Epidermal melanocyte (primary cell): ENCODE data around the gene CSF3.

Source experiments
- DNase-seq: peaks from one replicate; pipeline ENCODE4 v3.0.0; 2011; ENCODE audit warnings: low spot score; ENCODE audit not compliant: insufficient read length

The CSF3 gene

GRCh38 chr17:40015005-40015997 is at the start of gene CSF3:
TSS of gene CSF3 (plus strand) at chr17:40015440. CDS start at chr17:40015475, 35 bp downstream.
- DNase-seq = no peak

DNA sequence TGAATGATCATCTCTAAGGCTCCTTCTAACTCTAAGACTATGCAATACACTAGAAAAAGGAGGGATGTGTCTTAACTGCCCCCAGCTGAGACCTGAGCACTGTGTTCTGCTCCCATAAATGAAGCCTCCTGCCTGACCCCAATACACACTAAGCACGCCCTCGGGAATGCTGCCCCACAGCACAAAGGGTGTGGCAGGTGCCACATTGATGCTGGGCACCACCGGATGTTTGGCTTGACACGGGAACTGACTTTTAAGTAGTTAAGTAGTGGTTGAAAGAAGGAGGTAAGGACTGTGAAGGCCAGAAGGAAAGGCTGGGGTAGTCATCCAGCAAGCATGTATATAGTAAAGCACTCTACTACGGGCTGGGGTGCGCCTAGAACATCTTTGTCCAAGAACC is 48.5 kb upstream of the CSF3 start:
- DNase-seq = no peak

DNA sequence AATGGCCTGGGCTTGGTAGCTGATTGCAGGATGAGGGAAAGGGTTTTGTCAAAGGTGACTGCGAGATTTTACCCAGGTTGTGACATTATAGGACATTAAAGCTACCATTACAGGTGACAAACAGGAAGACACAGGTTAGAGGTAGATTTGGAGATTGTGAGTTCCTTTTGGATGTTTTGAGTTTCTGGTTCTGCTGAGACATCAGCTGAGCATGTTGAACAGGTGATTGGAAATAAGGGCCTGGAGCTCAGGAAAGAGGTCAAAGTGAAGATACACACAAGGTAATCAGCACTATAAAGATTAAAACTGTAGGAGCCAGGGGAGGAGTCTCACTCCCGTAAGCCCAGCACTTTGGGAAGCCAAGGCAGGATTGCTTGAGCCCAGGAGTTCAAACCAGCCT is 46.5 kb upstream of the CSF3 start:
- DNase-seq = no peak

GRCh38 chr17:39969375-39969774 is 45.9 kb upstream of the CSF3 start:
- DNase-seq = no peak

- DNase-seq = no peak
Measured at GRCh38 chr17:39970157-39970692, 45.0 kb upstream of the CSF3 start.

GRCh38 chr17:39971076-39971603 is 44.1 kb upstream of the CSF3 start:
- DNase-seq = no peak

GRCh38 chr17:39972271-39972670 is 43.0 kb upstream of the CSF3 start:
- no peak for DNase-seq

- DNase-seq = no peak
Measured at GRCh38 chr17:39973496-39973895, 41.7 kb upstream of the CSF3 start.

- no peak for DNase-seq
Measured at GRCh38 chr17:39974433-39974832, 40.8 kb upstream of the CSF3 start.

- DNase-seq = no peak
Measured at GRCh38 chr17:39975801-39976200, 39.4 kb upstream of the CSF3 start.

DNA sequence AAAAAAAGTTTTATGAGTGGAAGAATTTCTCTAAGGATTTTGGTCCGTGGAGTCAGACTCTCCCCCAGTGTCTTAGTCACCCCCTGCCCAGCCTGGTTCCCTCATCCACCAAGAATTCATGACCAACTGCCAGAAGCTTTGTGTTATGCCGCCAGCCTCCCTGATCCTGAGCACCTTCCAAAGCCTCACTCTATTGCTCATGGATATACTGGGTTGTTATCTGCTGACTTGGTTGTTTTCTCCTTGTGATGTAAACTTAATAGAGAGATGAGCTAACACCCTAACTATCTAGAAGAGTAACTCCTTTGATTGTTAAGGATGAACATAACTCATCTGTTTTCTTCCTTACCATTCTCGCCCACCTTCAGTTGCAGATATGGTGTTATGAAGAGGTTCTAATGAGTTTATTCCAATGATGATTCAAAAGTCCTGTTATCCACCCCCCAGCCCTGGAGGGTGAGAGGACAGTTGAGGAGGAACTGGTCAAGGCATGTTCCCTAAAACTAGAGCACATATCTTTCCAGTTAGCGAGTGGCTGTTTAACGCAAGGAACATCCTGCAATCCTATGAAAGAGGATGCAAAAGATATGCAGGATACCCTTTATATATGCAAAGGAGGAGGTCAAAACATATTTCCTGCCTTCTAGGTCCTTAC is 36.1 kb upstream of the CSF3 start:
- no peak for DNase-seq

DNA sequence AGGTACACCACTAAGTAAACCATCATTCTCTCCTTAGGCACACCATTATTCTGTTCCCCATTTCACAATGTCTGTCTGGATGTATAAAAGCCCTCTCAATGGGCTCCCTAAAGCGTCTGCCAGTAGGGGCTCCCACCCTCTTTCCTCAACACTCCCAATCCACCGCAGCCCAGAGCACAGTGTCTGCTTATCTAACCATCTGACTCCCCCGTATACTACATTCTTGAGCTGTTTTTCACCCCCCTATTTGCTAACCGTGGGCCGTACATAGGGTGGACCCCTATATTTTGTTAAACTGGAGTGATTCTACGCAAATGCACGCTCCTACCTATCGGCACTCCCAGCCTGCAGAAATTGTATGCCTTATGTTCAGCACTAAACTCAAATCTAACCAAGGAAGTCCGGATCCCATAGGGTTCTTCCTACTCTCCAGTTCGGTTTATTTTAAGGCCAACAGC is 35.3 kb upstream of the CSF3 start:
- DNase-seq = peak; percentile 30

DNA sequence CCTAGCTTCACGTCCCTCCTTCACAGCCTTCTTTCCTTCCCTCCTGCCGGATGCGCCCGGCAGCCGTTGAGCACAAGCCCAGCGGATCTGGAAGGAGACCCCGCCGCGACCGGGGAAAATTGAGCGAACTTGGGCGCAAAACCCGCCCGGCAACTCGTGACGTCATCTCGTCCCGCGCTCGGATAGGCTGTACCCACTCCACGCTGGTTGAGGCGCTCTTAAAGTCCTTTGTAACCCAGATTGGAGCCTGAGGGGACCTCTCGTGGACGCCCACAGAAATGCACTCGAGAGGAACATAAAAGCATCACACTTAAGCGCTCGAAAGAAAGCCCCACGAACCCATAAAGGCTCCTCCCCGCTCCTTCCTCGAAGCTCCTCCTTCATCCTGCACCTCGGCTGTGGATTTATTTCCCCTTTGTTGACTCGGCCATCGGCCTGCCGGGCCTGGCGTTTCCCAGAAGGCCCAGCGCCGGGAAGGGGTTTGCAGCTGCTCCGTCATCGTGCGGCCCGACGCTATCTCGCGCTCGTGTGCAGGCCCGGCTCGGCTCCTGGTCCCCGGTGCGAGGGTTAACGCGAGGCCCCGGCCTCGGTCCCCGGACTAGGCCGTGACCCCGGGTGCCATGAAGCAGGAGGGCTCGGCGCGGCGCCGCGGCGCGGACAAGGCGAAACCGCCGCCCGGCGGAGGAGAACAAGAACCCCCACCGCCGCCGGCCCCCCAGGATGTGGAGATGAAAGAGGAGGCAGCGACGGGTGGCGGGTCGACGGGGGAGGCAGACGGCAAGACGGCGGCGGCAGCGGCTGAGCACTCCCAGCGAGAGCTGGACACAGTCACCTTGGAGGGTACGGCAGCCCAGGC is 34.7 kb upstream of the CSF3 start, which contains the start of gene PSMD3:
PSMD3 (plus strand) TSS at position 457 of the 856 bp plus-strand sequence; CDS start at position 621, 164 bp downstream.
- peak; percentile 89 for DNase-seq

DNA sequence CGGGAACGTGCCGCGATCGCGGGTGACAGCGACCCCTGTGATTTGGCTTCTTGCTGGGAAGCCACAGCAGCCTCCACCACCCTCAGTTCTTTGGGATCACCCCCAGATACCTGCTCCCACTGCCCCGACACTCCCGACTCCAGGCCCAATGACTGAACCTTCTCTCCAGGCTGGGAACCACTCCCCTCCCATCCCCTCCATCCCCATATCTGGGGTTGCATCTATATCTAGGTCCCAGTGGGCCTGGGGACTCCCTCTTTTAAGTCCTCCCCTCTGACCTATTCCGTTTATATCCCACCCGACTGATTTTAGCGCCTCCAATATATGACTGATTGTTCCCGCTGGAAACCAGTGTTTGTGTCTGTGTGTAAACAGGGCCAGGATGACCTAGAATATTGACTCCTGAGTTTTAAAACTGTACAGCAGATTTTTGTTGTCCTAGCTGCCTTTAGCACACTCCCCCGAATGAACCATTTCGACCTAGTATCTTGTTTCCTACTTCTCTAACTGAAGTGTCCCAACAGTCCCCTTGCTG is 34.0 kb upstream of the CSF3 start:
- no peak for DNase-seq

DNA sequence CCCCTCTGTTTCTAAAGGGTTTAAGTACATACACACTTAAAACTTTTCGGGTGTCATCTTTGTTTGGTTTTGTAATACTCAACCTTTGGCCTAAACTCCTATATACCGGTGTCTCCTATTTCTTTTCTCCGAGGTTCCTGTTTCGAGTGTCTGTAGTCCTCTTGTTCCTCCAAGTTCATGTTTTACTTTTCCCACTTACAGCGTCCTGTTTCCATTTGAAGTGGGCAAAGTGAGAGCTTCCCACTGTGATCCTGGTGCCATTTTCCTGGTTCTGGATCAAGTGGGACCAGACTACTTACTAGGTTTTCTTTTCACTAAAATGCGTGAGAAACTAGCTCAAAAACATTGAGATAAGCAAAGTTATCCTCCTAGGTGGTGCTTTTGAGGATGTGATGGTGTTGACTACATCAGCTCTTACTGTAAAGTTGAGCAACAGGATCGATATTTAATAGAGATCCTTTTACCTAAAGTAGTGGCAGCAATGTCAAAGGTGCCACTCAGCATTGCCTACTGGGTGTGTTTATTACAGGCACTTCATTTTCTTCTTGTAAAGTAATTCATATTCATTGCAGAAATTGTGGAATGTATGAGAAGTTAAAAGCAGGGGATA is 33.4 kb upstream of the CSF3 start:
- DNase-seq = no peak

- DNase-seq = no peak
Measured at GRCh38 chr17:39988206-39988810, 26.9 kb upstream of the CSF3 start.

DNA sequence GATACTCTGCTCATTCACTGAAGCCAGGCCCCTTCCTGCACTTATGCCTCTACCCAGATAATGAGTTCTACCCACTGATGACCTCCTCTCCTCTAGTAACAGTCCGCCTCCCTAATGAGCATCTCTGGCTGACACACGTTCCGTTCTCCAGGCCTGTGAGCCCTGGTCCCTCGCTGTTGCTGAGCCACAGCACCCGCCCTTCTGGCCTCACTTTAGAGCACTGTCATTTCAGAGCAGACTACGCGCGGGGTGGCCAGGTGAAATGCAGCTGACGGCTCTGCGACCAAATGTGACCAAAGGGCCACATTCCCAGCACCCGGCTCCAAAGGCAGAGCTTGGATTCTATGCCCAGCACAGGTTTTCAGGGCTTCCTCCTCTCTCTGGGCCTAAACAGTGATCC is 20.8 kb upstream of the CSF3 start:
- DNase-seq = no peak

DNA sequence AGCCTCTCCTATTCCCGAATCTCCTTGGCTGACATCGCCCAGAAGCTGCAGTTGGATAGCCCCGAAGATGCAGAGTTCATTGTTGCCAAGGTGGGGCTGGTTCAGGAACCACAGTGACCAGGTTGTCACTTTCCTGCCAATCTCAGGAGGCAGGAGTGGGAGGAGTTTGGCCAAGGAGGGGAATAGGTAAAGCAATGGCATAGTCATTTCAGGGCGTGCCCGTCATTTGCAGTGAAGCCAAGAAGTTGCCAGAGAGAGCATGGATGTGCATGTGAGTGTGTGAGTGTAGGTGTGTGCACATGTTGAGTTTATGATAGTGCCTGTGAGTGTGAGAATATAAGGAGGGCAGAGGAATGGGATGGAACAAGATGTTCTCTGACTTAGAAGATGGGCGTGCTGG is 19.8 kb upstream of the CSF3 start:
- no peak for DNase-seq

DNA sequence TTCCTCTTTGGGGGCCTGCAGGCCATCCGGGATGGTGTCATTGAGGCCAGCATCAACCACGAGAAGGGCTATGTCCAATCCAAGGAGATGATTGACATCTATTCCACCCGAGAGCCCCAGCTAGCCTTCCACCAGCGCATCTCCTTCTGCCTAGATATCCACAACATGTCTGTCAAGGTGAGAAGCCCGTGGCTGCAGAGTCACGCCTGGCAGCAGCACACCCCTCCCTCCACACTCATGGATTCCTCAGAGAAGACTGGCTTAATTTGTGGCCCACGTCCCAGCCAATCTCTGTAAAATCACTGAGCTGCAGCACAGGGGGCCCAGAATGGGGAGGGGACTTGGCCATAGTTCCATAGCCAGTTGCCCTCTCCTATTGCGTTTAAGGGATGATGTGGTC is 19.1 kb upstream of the CSF3 start:
- DNase-seq = no peak

GRCh38 chr17:39996800-39997199 is 18.4 kb upstream of the CSF3 start:
- DNase-seq = no peak
